GM13977 (cell line): ENCODE data around the gene CEACAM6.
A peak's percentile ranks its signal among the peaks of the same experiment; 100 is the strongest.
"Not testable (repeated sequence)": the region's sequence is repeated elsewhere in the genome, so short reads cannot be mapped to it uniquely, and the experiment has no call there.

ENCODE experiments used
- DNase-seq: peaks from one replicate; pipeline ENCODE4 v3.0.0; 2012; ENCODE audit warnings: low spot score
- in situ Hi-C: fragments of 300-500 bp; cut with MboI; formaldehyde crosslinking; loops from one replicate; pipeline ENCODE4 v1.12.0; 2022; ENCODE audit warnings: low sequenced_read_pairs, low pct_unique_long_range_greater_than_20kb, mixed read lengths, inconsistent platforms; ENCODE audit not compliant: unreplicated experiment
- TF ChIP-seq, protein P1 (sequence below): IDR thresholded peaks from 2 replicates; pipeline ENCODE4 v1.5.1; 2012; ENCODE audit warnings: mild to moderate bottlenecking, control low read depth; ENCODE audit not compliant: insufficient read depth; ENCODE audit errors: extremely low read depth, missing control alignments

CEACAM6 gene

DNA sequence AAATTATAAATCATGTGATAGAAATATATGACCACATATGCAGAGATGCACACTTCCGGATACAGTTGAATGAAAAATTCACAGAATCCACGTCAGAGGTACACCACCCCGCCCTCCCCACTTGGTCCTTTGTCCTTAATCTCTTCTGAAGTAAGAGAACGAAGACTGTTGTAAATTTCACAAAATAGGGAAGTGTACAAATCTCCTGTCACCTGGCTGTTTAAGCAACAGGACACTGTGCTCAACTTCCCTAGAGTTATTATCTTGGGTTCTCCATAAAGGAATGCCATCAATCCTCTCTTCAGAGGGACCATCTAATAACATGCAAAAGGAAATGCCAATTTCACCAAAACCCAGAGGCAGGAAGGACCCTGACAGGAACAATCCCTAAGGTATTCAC, 10.5 kb upstream of the CEACAM6 start:
- in situ Hi-C loops, result no loop called here
- TF ChIP-seq, protein P1, sequence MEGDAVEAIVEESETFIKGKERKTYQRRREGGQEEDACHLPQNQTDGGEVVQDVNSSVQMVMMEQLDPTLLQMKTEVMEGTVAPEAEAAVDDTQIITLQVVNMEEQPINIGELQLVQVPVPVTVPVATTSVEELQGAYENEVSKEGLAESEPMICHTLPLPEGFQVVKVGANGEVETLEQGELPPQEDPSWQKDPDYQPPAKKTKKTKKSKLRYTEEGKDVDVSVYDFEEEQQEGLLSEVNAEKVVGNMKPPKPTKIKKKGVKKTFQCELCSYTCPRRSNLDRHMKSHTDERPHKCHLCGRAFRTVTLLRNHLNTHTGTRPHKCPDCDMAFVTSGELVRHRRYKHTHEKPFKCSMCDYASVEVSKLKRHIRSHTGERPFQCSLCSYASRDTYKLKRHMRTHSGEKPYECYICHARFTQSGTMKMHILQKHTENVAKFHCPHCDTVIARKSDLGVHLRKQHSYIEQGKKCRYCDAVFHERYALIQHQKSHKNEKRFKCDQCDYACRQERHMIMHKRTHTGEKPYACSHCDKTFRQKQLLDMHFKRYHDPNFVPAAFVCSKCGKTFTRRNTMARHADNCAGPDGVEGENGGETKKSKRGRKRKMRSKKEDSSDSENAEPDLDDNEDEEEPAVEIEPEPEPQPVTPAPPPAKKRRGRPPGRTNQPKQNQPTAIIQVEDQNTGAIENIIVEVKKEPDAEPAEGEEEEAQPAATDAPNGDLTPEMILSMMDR, result no peak
- no peak for DNase-seq

DNA sequence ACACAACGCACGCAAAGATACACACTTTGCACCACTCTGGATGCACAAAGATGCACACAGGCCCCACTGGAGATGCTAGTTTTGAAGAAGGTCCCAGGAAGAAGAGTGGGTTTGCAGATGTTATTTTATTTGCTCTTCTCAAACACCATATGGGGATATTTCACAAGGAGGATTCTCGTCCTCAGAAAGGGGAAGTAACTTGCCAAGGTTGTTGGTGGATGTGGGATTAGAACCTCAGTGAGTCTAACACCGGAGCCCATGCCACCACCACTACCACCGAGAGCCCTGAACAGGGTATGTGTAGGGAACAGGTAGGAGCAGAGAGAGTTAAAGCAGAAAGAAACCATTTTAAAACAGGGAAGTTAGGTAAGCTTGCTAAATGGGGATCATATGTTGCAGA, 9.6 kb upstream of the CEACAM6 start:
- TF ChIP-seq, protein P1, result no peak
- in situ Hi-C loops, result no loop called here
- no peak for DNase-seq

DNA sequence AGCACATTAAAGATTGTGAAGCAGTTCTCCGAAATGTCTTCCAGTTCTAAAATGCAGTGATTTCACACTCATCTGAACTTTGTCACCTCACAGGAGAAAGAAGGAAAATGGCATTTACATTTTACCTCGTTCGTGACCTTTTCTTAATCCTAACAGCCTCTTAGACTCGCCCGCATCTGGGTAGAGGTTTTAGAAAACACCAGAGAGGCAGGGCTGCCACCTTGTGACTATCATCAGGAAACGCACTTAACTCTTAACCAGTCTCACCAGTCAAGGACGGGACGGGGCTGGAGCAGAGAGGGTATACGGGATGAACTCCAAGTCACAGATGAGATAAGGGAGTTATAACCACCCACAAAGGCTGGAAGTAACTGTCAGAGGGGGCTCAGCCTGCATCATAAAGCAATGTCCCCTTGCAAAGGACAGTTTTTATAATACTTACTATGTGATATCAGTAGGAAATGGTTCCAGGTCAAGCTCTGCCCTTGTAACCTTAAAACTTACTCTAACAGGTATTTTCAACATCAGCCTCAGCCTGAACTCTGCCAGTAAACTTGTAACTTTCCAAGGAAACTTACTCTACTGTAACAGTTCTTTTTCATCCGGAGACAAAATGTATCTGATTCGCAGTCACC, 8.6 kb upstream of the CEACAM6 start:
- DNase-seq, result peak; percentile 48
- in situ Hi-C loops, result no loop called here
- TF ChIP-seq, protein P1, result peak; percentile 61

DNA sequence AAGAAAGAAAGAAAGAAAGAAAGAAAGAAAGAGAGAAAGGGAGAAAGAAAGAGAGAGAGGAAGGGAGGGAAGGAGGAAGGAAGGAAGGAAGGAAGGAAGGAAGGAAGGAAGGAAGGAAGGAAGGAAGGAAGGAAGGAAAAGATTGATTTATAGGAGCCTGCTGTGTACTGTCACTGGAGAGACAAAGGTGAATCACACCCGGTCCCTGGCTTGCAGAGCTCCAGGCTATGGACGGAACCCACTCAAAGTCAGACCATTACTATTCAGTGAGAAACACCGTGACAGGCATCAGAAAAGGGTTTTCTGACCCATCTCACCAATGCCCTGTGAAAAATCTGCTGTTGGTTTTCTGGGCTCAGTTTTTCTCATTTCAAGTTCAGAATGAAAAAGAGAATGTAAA, 7.3 kb upstream of the CEACAM6 start:
- TF ChIP-seq, protein P1, result no peak
- in situ Hi-C loops, result no loop called here
- DNase-seq, result no peak

DNA sequence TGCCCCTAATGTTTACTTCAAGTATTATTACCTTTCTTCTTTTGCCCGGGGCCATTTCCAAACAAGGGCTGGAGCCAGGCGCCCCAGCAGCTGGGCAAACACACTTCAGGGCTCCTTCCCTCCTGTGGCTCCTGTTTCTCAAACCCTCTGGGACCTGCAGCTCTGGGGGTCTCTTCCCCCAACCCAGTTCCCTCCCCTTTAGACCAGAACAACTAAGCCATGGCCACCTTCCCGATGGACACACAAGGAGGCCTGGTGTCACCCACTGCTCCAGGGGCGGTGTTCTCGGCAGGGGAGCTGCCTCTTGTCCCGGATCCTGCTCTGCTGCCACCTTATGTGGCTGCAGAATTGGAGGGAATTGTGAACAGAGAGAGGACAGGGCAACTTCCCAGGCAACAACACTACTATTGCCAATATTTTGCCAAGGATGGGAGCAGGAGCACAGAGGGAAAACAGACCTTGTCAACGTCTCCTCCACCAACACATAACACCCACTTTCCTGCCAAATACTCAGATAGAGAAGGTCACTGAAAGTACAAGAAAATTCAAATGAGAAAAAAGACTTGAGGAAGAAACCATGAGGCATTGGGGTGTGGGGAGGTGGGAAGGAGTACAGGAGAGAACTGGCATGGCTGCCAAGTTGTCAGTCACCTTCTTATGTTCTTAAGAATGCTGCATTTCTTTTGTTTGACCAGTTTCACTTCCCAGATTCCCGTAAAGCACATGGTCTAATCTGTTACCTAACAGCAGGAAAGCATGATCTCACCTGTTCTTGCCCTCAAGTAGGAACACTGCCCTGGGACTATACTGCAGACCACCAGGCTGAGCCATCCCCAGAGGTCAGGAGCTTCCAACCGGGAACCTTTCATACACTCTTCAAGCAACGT, 4.8 kb upstream of the CEACAM6 start:
- DNase-seq, in situ Hi-C loops: not testable (repeated sequence)

DNA sequence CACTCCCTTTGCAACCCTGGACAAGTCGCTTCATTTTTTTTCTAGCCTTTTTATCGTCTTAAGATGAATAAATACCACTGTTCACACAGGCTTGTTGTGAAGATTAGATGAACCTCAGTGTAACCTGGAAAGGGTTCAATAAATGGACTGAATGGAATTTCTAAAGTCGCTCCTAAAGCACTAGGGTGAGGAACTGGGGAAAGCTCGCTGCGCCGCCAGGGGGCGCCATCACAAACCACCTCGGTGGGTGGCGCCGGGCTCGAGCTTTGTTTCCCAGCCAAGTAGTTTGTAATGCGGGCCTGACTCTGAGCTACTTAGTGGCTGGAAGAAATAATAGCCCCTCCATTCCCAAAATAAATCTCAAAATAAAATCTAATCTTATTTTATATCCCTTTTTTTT, 2.2 kb upstream of the CEACAM6 start:
- TF ChIP-seq, protein P1, result peak; percentile 87

DNA sequence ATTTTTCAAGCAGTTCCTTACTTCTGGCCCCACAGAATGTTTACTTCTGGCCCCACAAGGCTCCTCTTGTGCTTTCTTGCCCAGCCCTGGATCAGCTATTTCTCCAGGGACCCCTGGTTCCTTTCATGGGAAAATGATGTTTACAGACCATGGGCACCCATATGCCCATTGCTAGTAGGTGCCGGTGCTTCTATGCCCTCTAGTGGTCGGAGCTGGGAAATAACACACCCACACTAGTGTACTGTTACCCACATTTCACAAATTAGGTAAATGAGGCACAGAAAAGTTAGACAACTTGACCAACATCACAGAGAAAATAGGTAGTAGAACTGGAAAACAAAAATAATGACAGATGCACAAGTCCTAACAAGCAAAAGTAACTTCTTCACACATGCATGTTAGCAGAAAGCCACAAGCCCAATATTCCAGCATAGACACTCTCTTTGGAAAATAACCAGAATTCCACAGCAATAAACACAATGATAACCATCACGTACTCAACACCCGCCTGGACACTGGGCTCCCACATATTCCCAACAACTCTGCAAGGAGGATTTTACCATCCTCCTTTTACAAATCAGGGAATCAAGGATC, 1.3 kb upstream of the CEACAM6 start:
- in situ Hi-C loops, result no loop called here
- DNase-seq, result peak; percentile 32
- TF ChIP-seq, protein P1, result peak; percentile 71

More for the DNA sequence above, 2.2 kb upstream of the CEACAM6 start:
- DNase-seq, result peak; percentile 57
- in situ Hi-C loops, result no loop called here
